GM12872 (cell line): ENCODE results near the gene PRKCE.

Source experiments
- CTCF ChIP-seq: IDR thresholded peaks from 3 replicates; pipeline ENCODE4 v1.5.1; 2011; ENCODE audit warnings: low read depth, mild to moderate bottlenecking, low read length, moderate library complexity; ENCODE audit not compliant: insufficient read depth

Gene PRKCE

DNA sequence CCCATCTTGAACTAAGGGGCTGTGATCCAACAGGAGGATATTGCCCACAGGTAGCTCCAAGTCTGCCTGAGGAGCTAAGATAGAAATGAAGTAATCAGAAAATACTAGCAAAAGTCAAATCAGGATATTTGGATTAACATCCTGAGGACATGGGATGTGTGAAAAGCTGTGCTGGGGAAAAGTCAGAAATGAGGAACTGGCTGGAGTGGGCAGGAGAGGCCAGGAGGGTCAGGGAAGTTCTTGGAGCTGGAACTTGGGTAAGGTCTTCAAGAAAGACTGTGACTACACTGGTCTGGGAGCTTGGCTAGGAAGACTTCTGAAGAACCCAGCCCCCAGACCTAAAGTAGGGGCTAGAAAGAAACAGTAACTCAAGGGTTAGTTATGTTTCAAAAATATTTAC is 250.9 kb downstream of the PRKCE start:
- no peak for TF ChIP-seq CTCF

GRCh38 chr2:45902781-45903375 is 251.4 kb downstream of the PRKCE start:
- TF ChIP-seq CTCF = no peak

DNA sequence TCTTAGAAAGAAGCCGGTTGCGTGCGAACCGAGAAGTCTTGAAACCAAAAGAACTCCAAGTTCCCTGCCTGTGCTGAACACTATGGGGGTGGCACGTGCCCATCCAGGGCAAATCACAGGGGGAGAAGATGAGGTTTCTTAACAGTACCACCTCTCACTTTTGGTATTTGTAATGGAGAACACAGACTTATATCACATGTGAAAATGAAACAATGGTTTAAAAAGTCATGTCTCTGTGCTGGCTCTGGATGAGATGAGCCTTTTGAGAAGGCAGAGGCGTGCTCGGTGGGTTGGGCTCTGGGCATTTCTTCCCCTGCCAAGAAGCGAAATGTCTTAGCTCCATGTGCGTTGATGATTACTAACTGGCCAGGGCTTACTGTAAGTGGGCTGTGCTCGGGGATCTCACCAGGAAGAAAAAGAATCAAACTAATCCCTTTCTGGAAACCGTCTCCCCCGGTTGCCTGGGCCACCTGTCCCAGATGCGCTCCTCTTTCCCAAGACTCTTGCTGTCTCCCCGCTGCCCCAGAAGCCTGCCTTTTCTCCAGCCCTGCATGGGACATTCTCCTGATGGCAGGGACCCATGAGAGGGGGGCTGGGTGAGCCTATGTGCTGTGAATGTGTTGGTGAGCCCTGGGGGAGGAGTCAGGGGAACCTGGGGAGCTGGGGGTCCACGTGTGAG is 252.9 kb downstream of the PRKCE start:
- no peak for TF ChIP-seq CTCF

GRCh38 chr2:45904946-45905631 is 253.6 kb downstream of the PRKCE start:
- no peak for TF ChIP-seq CTCF

DNA sequence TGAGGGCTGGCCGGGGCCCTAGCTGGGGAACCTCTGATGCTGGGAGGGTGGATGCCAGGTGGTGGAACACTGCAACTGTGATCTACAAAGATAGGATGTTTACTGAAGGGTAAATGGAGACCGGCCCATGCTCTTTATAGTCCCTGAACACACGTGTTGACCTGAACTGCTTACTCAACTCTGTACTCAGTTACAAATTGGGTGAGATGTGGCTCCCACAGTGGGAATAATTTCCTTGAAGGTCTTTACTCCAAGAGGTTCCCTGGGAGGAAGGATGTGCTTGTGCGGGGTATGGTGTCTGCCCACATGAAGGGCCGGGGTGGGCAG is 254.1 kb downstream of the PRKCE start:
- no peak for TF ChIP-seq CTCF

DNA sequence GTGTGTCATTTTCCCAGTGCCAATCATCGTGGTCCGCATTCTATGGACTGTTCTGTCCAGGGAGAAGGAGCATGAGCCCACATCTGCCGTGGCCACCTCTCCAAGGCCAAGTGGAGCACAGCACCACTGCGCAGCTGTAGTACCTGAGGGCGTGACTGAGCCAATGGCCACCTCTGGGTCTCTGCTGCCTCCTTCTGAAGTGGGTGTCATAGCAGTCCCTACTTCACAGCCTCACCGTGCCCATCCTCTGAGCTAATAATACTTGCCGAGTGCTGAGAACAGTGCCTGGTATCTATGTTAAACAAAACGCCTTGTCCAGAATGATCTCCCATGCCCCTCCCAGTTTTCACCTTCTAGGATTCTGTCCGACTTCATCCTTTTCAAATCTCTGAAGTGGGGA is 256.1 kb downstream of the PRKCE start:
- TF ChIP-seq CTCF = no peak

DNA sequence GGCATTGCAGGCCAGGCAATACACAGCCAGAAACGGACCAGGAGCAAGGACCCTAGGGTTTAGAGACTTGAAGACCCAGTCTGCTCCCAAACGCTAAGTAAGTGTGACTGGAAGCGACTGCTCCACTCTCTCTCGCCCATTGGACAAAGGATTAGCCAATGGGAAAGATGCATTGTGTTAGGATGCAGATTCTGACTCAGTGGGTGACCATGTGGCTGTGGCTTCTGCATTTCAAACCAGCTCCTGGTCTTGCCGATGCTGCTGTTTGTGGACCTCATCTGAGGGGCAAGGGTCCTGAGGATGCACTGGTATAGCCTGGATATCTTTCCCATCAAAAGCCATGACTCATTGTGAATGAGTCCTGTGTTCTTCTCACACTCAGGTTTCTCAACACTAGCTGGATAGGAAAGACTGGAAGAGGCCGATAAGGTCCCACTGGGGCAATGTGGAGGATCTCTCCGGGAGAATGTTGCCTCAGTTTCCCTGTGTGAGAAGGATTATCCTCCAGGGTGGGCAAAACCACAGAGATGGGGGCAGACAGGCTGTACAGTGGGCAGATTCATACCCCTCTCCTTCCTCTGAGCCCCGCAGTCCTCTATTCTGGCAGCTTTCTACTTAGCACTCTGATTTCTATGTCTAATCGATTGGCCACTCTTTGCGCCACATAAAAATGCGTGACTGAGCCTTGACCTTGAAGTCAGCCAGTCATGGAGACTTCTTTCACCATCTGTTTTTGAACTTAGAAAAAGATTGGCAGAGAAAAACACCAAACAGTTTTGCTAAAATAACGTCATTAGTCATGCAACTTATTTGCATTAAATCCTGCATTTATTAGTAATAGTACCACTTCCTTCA is 257.1 kb downstream of the PRKCE start:
- no peak for TF ChIP-seq CTCF
